ENCODE data around the gene TMEM59L.

TMEM59L gene

GRCh38 chr19:18659281-18660050, 46.8 kb downstream of the TMEM59L start:
- DNase-seq (ENCODE audit: low read depth, low spot score) = no peak
- ChIA-PET POLR2A (no interaction called here), CTCF (no interaction called here)
- H3K4me3 ChIP-seq (ENCODE audit: low read depth, low read length) = no peak overlapping the region
- no peak for TF ChIP-seq CTCF (IDR thresholded peaks at IDR 0.05; ENCODE audit: insufficient read depth, low read length, missing control alignments)

GRCh38 chr19:18660051-18660910, 47.6 kb downstream of the TMEM59L start:
- DNase-seq (ENCODE audit: low read depth, low spot score) = no peak
- POLR2A ChIA-PET = interaction anchor here (0.6 kb wide), 1 partner anchor 410 kb away, joined by 3 read pairs; no protein-coding TSS in a partner anchor
- no peak overlapping the region for H3K4me3 ChIP-seq (ENCODE audit: low read depth, low read length)
- CTCF ChIA-PET = interaction anchor here (1.1 kb wide), 1 partner anchor 12 kb away, joined by 4 read pairs; no protein-coding TSS in a partner anchor
- TF ChIP-seq CTCF (IDR thresholded peaks at IDR 0.05; ENCODE audit: insufficient read depth, low read length, missing control alignments) = no peak

- DNase-seq (ENCODE audit: low read depth, low spot score) = no peak
- POLR2A ChIA-PET = interaction anchor here (0.6 kb wide), 1 partner anchor 409 kb away, joined by 3 read pairs; no protein-coding TSS in a partner anchor
- no peak overlapping the region for H3K4me3 ChIP-seq (ENCODE audit: low read depth, low read length)
- CTCF ChIA-PET = interaction anchor here (1.1 kb wide), 1 partner anchor 11 kb away, joined by 4 read pairs; no protein-coding TSS in a partner anchor
- no peak for TF ChIP-seq CTCF (IDR thresholded peaks at IDR 0.05; ENCODE audit: insufficient read depth, low read length, missing control alignments)
These were observed 48.4 kb downstream of the TMEM59L start for GRCh38 chr19:18660939-18661670.

GRCh38 chr19:18662972-18663732, 50.5 kb downstream of the TMEM59L start:
- ChIA-PET POLR2A (no interaction called here), CTCF (no interaction called here)
- DNase-seq (ENCODE audit: low read depth, low spot score) = no peak
- no peak for TF ChIP-seq CTCF (IDR thresholded peaks at IDR 0.05; ENCODE audit: insufficient read depth, low read length, missing control alignments)
- H3K4me3 ChIP-seq (ENCODE audit: low read depth, low read length) = no peak overlapping the region

- ChIA-PET CTCF (no interaction called here), POLR2A (no interaction called here)
- no peak for DNase-seq (ENCODE audit: low read depth, low spot score)
- TF ChIP-seq CTCF (IDR thresholded peaks at IDR 0.05; ENCODE audit: insufficient read depth, low read length, missing control alignments) = no peak
- H3K4me3 ChIP-seq (ENCODE audit: low read depth, low read length) = no peak overlapping the region
These were observed 51.4 kb downstream of the TMEM59L start for GRCh38 chr19:18663940-18664530.
